ENCODE measurements around the gene CARD10. TPM values are rescaled to one million over a fixed set of nuclear protein-coding genes. Genes with fewer than 3 reads are reported as not detected.
A peak's percentile ranks its signal among the peaks of the same experiment; 100 is the strongest.
"Not testable (repeated sequence)": the region's sequence is repeated elsewhere in the genome, so short reads cannot be mapped to it uniquely, and the experiment has no call there.

Gene CARD10
- total RNA-seq, 8 experiments from 2014 or later, result 1.1 to 7.5 (median 2.0) TPM

DNA sequence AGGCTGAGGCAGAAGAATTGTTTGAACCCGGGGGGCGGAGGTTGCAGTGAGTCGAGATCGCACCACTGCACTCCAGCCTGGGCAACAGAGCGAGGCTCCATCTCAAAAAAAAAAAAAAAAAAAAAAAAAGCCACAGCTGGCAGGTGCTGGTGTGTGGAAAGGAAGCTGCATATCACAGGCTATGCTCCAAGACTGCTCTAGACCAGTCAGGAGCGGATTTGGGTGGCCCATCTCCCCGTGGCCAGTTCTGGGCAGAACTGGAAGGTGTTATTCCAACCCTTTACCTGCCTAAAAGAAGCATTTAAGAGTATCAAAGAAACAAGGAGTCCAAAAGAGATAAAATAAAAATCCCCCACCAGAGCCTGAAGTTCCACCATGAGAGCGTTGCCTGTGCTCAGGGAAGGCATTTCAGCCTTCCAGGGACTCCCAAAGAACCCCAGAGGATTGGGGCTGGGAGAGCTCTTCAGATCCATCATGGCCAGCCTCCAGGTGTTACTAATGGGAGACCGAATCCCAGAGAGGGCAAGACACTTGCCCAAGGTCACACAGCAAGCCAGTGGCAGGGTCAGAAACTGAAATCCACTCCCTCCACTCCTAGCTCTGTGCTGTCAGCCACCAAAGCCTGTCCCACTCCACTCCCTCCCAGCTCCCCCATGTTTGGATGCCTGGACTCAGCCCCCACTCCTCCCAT, 47.3 kb downstream of the CARD10 start:
- Histone ChIP-seq H3K27ac (no peak overlapping the region), H3K4me3 (no peak overlapping the region), H3K4me1 (replicated peaks in 1 of 2) (no peaks in the 10 kb centered on the region)
- 18 to 100% (median 86%) methylated on average over 1 to 7 of the region's 9 CpGs; no CpG with 5 or more reads in 2 of the 10 experiments for WGBS, 10 experiments
- in situ Hi-C loops (cut with MboI; ENCODE audit: low pct_unique_long_range_greater_than_20kb in 2 of 9, low sequenced_read_pairs in 9 of 9, unreplicated experiment in 9 of 9), result no loop called here
- ATAC-seq (replicated peaks in 6 of 8), result no peak

DNA sequence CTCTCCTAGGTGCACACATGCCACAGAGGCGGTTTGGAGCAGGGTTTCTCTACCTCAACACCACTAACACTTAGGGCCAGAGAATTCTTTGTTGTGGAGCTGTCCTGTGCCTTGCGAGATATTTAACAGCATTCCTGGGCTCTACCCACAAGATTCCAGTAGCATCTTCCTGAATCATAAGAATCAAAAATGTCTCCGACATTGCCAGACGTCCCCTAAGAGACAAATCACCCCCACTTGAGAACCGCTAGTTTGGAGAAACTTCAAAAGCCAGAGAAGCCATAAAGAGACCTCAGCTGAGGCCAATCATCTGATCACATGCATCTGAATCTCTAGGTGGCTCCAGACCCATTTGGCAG, 49.1 kb downstream of the CARD10 start:
- ATAC-seq (replicated peaks in 6 of 8), result no peak
- Histone ChIP-seq H3K4me1 (replicated peaks in 1 of 2) (no peaks in the 10 kb centered on the region), H3K27ac (no peak overlapping the region), H3K4me3 (no peak overlapping the region)
- WGBS, 10 experiments, result 0 to 86% (median 79%) methylated on average over 1 to 5 of the region's 5 CpGs; no CpG with 5 or more reads in 2 of the 10 experiments
- in situ Hi-C loops (cut with MboI; ENCODE audit: low pct_unique_long_range_greater_than_20kb in 2 of 9, low sequenced_read_pairs in 9 of 9, unreplicated experiment in 9 of 9), result no loop called here

DNA sequence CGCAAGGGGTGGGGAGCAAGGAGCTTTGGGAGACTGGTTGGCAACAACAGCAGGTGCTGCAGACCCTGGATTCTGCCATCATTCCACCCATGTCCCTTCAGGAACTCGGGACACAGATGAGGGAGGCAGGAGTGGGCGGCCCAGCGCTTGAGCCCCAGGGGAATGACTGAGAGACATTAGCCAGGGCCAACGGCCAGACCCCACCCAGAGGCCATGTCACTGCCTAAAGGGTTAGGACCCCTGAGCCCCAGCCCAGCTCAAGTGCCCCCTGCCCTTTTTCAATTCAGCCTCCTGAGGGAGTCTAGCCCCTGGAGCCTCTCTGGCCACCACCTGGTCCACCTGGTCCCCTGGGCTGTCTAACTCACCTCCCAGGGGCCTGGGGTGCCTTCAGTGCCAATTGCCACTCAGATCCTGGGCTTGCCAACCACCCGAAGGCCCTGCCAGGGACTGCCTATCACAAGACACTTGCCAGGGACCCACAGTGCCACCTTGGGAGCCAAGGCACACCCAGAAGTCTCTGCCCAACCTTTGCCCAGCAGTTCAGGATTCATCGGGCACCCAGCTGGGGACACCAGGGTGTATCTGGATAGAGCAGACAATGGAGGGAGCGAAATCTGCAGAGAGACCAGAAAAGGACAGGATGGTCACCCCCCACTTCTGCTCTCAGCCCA, 49.7 kb downstream of the CARD10 start:
- Histone ChIP-seq H3K4me3 (no peak overlapping the region), H3K27ac (no peak overlapping the region), H3K4me1 (replicated peaks in 1 of 2) (no peaks in the 10 kb centered on the region)
- in situ Hi-C loops (cut with MboI; ENCODE audit: low pct_unique_long_range_greater_than_20kb in 2 of 9, low sequenced_read_pairs in 9 of 9, unreplicated experiment in 9 of 9), result no loop called here
- ATAC-seq (replicated peaks in 6 of 8), result no peak
- 40 to 100% (median 85%) methylated on average over 1 to 2 of the region's 8 CpGs; no CpG with 5 or more reads in 6 of the 10 experiments for WGBS, 10 experiments

DNA sequence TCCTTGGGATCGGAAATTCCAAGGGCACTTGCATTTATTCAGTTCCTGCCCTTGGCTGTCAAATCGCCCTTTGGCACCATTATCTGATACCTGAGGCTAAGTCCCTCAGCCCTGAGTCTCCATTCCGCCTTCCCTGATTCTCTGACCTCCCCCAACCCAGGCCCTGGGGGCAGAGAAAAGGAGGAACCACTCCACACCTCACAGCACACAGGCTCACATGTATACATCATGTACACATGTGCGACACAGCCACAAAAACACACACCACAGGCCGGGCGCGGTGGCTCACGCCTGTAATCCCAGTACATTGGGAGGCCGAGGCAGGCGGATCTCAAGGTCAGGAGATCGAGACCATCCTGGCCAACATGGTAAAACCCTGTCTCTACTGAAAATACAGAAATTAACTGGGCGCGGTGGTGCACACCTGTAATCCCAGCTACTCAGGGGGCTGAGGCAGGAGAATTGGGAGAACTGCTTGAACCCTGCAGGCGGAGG, 51.0 kb downstream of the CARD10 start:
- H3K4me1 ChIP-seq (replicated peaks in 1 of 2); in situ Hi-C loops (cut with MboI; ENCODE audit: low pct_unique_long_range_greater_than_20kb in 2 of 9, low sequenced_read_pairs in 9 of 9, unreplicated experiment in 9 of 9); ATAC-seq (replicated peaks in 6 of 8); H3K4me3 ChIP-seq; H3K27ac ChIP-seq: not testable (repeated sequence)
- 0 to 100% (median 90%) methylated on average over 1 to 14 of the region's 14 CpGs; no CpG with 5 or more reads in 4 of the 10 experiments for WGBS, 10 experiments

DNA sequence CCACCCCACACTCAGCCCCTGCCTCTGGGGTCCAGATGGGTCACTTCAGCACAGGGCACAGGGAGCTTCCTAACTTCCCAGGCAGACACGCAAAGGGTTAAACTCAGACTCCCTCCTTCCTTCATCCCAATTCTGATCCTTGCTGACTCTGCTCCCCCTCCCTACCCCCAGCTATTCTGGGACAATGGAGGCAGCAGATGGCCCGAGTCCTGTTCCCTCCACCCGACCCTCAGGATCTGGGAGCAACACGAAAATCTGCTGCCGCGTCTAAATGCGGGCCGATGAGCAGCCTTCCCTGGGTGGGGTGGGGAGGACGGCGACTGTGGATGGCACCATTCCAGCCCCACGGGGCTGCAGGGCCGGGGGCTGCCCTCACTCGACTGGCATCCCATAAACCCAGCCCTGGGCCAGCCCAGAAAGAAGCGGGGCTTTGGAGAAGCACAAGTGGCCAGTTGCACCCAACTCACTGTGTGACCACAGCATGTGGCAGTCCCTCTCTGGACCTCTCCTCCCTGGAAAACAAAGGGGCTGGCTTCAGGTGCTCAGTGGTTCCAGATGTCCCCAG, 51.7 kb downstream of the CARD10 start:
- Histone ChIP-seq H3K27ac (no peak overlapping the region), H3K4me3 (no peak overlapping the region), H3K4me1 (replicated peaks in 1 of 2) (peaks cover 8% of the 10 kb centered on the region in 2 donors)
- ATAC-seq (replicated peaks in 6 of 8), result peak in 2 of 8 experiments; percentile 12 to 20
- WGBS, 10 experiments, result 40 to 100% (median 100%) methylated on average over 1 to 5 of the region's 14 CpGs; no CpG with 5 or more reads in 7 of the 10 experiments
- in situ Hi-C loops (cut with MboI; ENCODE audit: low pct_unique_long_range_greater_than_20kb in 2 of 9, low sequenced_read_pairs in 9 of 9, unreplicated experiment in 9 of 9), result no loop called here

DNA sequence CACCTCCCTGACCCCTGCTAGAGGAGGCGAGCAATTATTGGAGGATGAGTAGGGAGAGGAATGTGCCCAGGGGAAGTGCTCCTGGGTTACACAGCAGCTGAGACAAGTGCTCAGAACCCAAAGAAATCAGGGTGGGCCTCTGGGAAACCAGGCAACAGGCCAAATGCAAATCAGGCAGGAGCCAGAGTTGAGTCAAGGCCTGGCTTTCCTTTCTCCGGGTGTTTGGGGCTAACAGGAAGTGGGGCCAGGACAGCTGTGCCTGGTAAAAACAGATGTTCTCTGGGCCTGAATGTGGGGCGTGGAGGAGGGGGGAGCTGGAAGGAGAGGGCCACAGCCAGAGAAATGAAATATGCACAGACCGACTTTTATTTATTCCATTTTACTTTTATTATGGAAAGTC, 55.0 kb downstream of the CARD10 start:
- H3K4me3 ChIP-seq, result no peak overlapping the region
- H3K27ac ChIP-seq, result no peak overlapping the region
- peaks cover 18% of the 10 kb centered on the region in 2 donors for H3K4me1 ChIP-seq (replicated peaks in 1 of 2)
- WGBS, 10 experiments, result 0 to 66% (median 25%) methylated on average over 1 to 4 of the region's 4 CpGs; no CpG with 5 or more reads in 5 of the 10 experiments
- in situ Hi-C loops (cut with MboI; ENCODE audit: low pct_unique_long_range_greater_than_20kb in 2 of 9, low sequenced_read_pairs in 9 of 9, unreplicated experiment in 9 of 9), result no loop called here
- ATAC-seq (replicated peaks in 6 of 8), result peak in 2 of 8 experiments; percentile 84 to 89

DNA sequence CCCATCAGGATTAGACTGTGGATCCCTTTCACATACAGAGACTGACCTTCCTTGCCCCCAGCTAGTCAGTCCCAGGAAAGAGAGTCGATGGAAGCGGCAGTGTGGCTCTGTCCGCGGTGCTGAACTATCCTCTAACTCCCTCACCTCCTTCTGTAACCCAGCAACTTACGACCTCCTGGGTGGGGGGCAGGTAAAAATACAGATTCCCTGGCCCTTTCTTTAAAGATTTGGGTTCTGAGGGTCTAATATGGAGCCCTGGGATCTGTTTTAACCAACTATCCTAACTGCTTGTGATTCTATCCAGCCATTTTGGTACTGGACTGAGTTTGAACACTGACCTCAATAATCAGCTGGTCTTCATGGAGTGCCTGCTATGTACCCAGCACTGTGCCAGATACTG, 56.2 kb downstream of the CARD10 start:
- ATAC-seq (replicated peaks in 6 of 8), result peak in 5 of 8 experiments; percentile 27 to 68 (median 55)
- in situ Hi-C loops (cut with MboI; ENCODE audit: low pct_unique_long_range_greater_than_20kb in 2 of 9, low sequenced_read_pairs in 9 of 9, unreplicated experiment in 9 of 9), result no loop called here
- 0 to 19% (median 11%) methylated on average over 1 to 5 of the region's 5 CpGs; no CpG with 5 or more reads in 5 of the 10 experiments for WGBS, 10 experiments
- peaks cover 18% of the 10 kb centered on the region in 2 donors for H3K4me1 ChIP-seq (replicated peaks in 1 of 2)
- no peak overlapping the region for H3K27ac ChIP-seq
- no peak overlapping the region for H3K4me3 ChIP-seq

DNA sequence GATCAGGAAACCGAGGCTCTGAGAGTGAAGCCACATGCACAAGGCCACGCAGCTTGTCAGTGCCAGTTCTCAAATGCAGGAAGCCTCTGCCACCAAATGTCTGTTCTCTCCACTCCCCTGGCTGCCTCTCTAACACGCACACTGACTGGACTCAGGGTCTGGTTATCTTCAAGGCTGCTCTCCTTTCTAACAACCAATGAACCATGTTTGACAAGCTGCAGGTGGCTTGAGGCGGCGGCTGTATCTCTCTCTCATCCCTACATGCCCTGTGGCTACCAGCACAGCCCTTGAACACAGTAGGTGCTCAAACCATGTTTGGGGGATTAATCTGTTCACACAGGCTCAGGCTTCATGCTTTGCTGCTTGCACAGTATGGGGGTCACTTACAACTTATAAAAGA, 56.8 kb downstream of the CARD10 start:
- Histone ChIP-seq H3K4me1 (replicated peaks in 1 of 2) (peaks cover 18% of the 10 kb centered on the region in 2 donors), H3K4me3 (no peak overlapping the region), H3K27ac (peak overlapping the region in 1 of 2 donors; percentile 42)
- WGBS, 10 experiments, result 13 to 79% (median 22%) methylated on average over 1 to 5 of the region's 5 CpGs; no CpG with 5 or more reads in 6 of the 10 experiments
- peak in 3 of 8 experiments; percentile 3 to 14 (median 11) for ATAC-seq (replicated peaks in 6 of 8)
- in situ Hi-C loops (cut with MboI; ENCODE audit: low pct_unique_long_range_greater_than_20kb in 2 of 9, low sequenced_read_pairs in 9 of 9, unreplicated experiment in 9 of 9), result no loop called here

DNA sequence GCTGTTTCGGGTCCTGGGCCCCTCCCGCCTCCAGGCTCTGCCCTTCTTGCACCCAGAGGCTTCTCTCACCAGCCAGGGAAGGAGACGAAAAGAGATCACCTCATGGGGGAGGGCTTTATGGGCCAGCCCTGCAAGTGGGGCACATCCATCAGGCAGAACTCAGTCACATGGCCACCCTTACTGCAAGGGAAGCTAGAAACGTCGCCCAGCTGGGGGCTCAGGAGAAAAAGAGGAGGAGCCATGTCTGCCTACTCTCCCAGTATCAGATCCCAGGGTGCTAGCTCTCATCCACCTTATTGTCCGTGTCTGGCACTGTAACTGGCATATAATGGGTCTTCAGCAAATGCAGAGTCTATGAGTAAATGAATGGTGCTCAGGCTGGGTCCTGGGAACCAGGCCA, 57.3 kb downstream of the CARD10 start:
- peak in 5 of 8 experiments; percentile 80 to 91 (median 86) for ATAC-seq (replicated peaks in 6 of 8)
- 0 to 50% (median 38%) methylated on average over 1 to 5 of the region's 6 CpGs; no CpG with 5 or more reads in 4 of the 10 experiments for WGBS, 10 experiments
- H3K4me1 ChIP-seq (replicated peaks in 1 of 2), result peaks cover 18% of the 10 kb centered on the region in 2 donors
- H3K27ac ChIP-seq, result peak overlapping the region in 1 of 2 donors; percentile 42
- no peak overlapping the region for H3K4me3 ChIP-seq
- in situ Hi-C loops (cut with MboI; ENCODE audit: low pct_unique_long_range_greater_than_20kb in 2 of 9, low sequenced_read_pairs in 9 of 9, unreplicated experiment in 9 of 9), result no loop called here

DNA sequence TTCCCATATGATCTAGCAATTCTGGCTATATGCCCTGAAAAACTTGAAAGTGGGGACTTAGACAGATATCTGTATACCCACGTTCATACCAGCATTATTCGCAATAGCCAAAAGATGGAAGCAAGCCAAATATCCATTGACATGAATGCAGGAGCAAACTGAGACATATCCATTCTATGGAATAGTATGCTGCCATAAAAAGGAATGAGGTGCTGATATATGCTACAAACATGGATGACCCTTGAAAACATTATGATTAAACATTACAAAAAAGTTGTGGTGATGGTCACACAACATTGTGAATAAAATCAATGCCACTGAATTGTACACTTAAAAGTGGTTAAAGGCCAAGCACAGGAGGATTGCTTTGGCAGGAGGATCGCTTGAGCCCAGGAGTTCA, 58.5 kb downstream of the CARD10 start:
- ATAC-seq (replicated peaks in 6 of 8), result no peak
- Histone ChIP-seq H3K4me1 (replicated peaks in 1 of 2) (peaks cover 28% of the 10 kb centered on the region in 2 donors), H3K27ac (no peak overlapping the region), H3K4me3 (no peak overlapping the region)
- in situ Hi-C loops (cut with MboI; ENCODE audit: low pct_unique_long_range_greater_than_20kb in 2 of 9, low sequenced_read_pairs in 9 of 9, unreplicated experiment in 9 of 9), result no loop called here
- 23 to 100% (median 82%) methylated on average over 1 to 3 of the region's 3 CpGs for WGBS, 10 experiments

DNA sequence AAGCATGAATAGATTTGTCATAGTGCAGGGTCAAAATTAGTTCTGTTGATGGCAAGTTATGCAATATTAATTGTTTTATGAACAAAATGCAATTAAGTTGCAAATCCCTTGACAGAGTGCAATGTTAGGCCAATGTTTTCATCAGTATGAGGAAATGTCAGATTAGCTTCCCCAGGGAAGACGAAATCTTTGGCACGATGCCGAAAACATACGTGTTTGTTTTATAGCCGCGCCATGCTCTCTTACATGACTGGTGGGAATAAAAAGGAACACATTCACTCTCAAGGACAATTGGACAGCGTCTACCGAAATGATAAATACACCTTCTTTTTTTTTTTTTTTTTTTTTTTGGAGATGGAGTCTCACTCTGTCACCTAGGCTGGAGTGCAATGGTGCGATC, 60.0 kb downstream of the CARD10 start:
- Histone ChIP-seq H3K27ac (no peak overlapping the region), H3K4me3 (no peak overlapping the region), H3K4me1 (replicated peaks in 1 of 2) (peaks cover 36 to 38% of the 10 kb centered on the region in 2 donors)
- WGBS, 10 experiments, result 59 to 100% (median 74%) methylated on average over 2 to 9 of the region's 9 CpGs; no CpG with 5 or more reads in 1 of the 10 experiments
- no peak for ATAC-seq (replicated peaks in 6 of 8)
- in situ Hi-C loops (cut with MboI; ENCODE audit: low pct_unique_long_range_greater_than_20kb in 2 of 9, low sequenced_read_pairs in 9 of 9, unreplicated experiment in 9 of 9), result loop anchor here in 5 of 9 experiments (5.0 to 10.0 kb wide), 3 partner anchors 134 to 144 kb away; no protein-coding TSS in a partner anchor

DNA sequence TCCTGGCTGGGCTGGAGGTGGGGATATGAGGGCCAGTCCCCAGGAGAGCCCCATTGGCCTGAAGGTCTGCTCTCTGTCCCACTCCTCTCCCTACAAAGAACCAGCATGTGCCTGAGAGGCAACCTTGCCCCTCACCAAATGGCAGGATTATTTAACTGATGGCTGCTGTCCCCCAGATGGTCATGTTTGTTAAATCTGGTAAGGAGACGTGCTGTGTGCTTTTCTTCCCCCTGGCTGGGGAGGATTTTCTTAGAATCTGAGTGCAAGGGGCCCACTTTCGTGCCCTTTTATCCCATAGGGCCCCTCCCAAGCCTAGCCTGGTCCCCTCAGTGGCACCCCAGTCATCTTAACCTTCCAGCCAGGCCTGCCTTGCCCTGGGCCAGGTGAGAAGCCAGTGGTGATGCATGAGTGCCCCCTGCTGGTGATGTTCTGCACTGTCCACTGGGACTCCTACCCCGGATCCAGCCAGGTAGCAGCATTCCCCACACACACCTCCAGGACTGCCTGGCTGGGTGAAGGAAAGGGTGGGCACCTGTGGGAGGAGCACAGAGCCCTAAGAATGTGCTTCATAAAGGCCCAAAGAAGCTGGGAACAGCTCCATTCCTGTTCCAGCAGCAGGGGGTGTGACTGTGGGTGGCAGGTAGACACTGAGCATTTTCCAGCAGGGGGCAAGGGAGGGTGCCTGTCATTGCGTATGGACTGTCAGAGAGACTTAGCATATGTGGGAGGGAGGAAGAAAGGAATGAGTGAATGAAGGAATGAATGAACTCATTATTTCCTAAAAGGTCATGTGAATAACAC, 61.9 kb downstream of the CARD10 start:
- WGBS, 10 experiments, result 0 to 43% (median 0%) methylated on average over 1 to 3 of the region's 4 CpGs; no CpG with 5 or more reads in 5 of the 10 experiments
- in situ Hi-C loops (cut with MboI; ENCODE audit: low pct_unique_long_range_greater_than_20kb in 2 of 9, low sequenced_read_pairs in 9 of 9, unreplicated experiment in 9 of 9), result loop anchor here in 5 of 9 experiments (5.0 to 10.0 kb wide), 3 partner anchors 132 to 142 kb away; no protein-coding TSS in a partner anchor
- H3K4me1 ChIP-seq (replicated peaks in 1 of 2), result peaks cover 27 to 28% of the 10 kb centered on the region in 2 donors
- ATAC-seq (replicated peaks in 6 of 8), result peak; percentile 66 to 99 (median 77)
- H3K27ac ChIP-seq, result no peak overlapping the region
- H3K4me3 ChIP-seq, result no peak overlapping the region
